Ascending aorta (tissue), 2 donors: ENCODE results near the gene COMMD7. TPM values are rescaled to one million over a fixed set of nuclear protein-coding genes. Genes with fewer than 3 reads are reported as not detected.

Experiments used
- DNase-seq, 2 donors: peaks; one replicate each; pipeline ENCODE4 v3.0.0-alpha.2; 2019; ENCODE audit warnings: low spot score in 2 of 2
- H3K27ac ChIP-seq, 2 donors: fragments of 200-600 bp; sonication (generic); one replicate each; pipeline ENCODE4 v1.5.1; 2016 to 2017; ENCODE audit warnings: mild to moderate bottlenecking in 1 of 2
- H3K27me3 ChIP-seq: fragments of 200-600 bp; sonication (generic); one replicate; pipeline ENCODE4 v1.5.1; 2017
- H3K36me3 ChIP-seq, 2 donors: fragments of 200-600 bp; sonication (generic); one replicate each; pipeline ENCODE4 v1.5.1; 2016
- H3K4me1 ChIP-seq, 2 donors: fragments of 200-600 bp; sonication (generic); one replicate each; pipeline ENCODE4 v1.5.1; 2016 to 2017; ENCODE audit warnings: mild to moderate bottlenecking in 1 of 2
- H3K4me3 ChIP-seq, 2 donors: fragments of 200-600 bp; sonication (generic); one replicate each; pipeline ENCODE4 v1.5.1; 2016 to 2017; ENCODE audit warnings: mild to moderate bottlenecking in 1 of 2
- H3K9me3 ChIP-seq, 2 donors: fragments of 200-600 bp; sonication (generic); one replicate each; pipeline ENCODE4 v1.5.1; 2016
- CTCF ChIP-seq, 3 experiments: fragments of 200-600 bp in 2 of 3; fragments of 450-650 bp in 1 of 3; sonication (generic) in 2 of 3; IDR thresholded peaks; one replicate each; pipeline ENCODE4 v1.5.1; 2016 to 2019; ENCODE audit warnings: antibody characterized with exemption in 3 of 3, mild to moderate bottlenecking in 1 of 3, moderate library complexity in 1 of 3
- intact Hi-C: fragments of 100-400 bp; cut with DNase I; formaldehyde crosslinking; loops from one replicate; pipeline ENCODE4 v1.15.1; 2023
- total RNA-seq: library from RNA; depleted of rRNA; stranded (reverse); fragments of >200 nt; gene quantifications from one replicate; pipeline ENCODE4 v1.1.0, GENCODE V29; 2016

Gene COMMD7
- total RNA-seq, 1 donor from 2014 or later = 90.3 TPM

GRCh38 chr20:32678948-32679347 lies 64.3 kb downstream of the COMMD7 start:
- no peak overlapping the region for H3K27ac ChIP-seq
- intact Hi-C loops = loop anchor here (5.0 kb wide), 1 partner anchor 98 kb away; no protein-coding TSS in a partner anchor
- no peak overlapping the region for H3K4me3 ChIP-seq
- no peak for TF ChIP-seq CTCF (IDR thresholded peaks at IDR 0.05)
- no peak for DNase-seq
- no peaks in the 10 kb centered on the region for H3K4me1 ChIP-seq
- H3K27me3 ChIP-seq = no peaks in the 10 kb centered on the region
- no peaks in the 10 kb centered on the region for H3K36me3 ChIP-seq
- H3K9me3 ChIP-seq = no peaks in the 10 kb centered on the region

GRCh38 chr20:32675223-32675975 lies 67.9 kb downstream of the COMMD7 start:
- no peak for TF ChIP-seq CTCF (IDR thresholded peaks at IDR 0.05)
- Histone ChIP-seq H3K36me3 (no peaks in the 10 kb centered on the region), H3K27me3 (no peaks in the 10 kb centered on the region), H3K4me1 (no peaks in the 10 kb centered on the region), H3K9me3 (no peaks in the 10 kb centered on the region), H3K27ac (no peak overlapping the region), H3K4me3 (no peak overlapping the region)
- intact Hi-C loops = loop anchor here (5.0 kb wide), 1 partner anchor 102 kb away; no protein-coding TSS in a partner anchor
- no peak for DNase-seq

GRCh38 chr20:32674362-32674789 lies 68.9 kb downstream of the COMMD7 start:
- no peaks in the 10 kb centered on the region for H3K36me3 ChIP-seq
- intact Hi-C loops = no loop called here
- H3K4me1 ChIP-seq = no peaks in the 10 kb centered on the region
- DNase-seq = no peak
- H3K4me3 ChIP-seq = no peak overlapping the region
- no peak overlapping the region for H3K27ac ChIP-seq
- TF ChIP-seq CTCF (IDR thresholded peaks at IDR 0.05) = peak; percentile 25 to 45 (median 35)
- H3K27me3 ChIP-seq = no peaks in the 10 kb centered on the region
- H3K9me3 ChIP-seq = no peaks in the 10 kb centered on the region

- H3K27me3 ChIP-seq = no peaks in the 10 kb centered on the region
- no peak for DNase-seq
- no peaks in the 10 kb centered on the region for H3K4me1 ChIP-seq
- TF ChIP-seq CTCF (IDR thresholded peaks at IDR 0.05) = no peak
- H3K36me3 ChIP-seq = no peaks in the 10 kb centered on the region
- H3K4me3 ChIP-seq = no peak overlapping the region
- intact Hi-C loops = no loop called here
- H3K9me3 ChIP-seq = no peaks in the 10 kb centered on the region
- no peak overlapping the region for H3K27ac ChIP-seq
Measured at GRCh38 chr20:32672982-32673851, 70.0 kb downstream of the COMMD7 start.

- intact Hi-C loops = no loop called here
- H3K36me3 ChIP-seq = no peaks in the 10 kb centered on the region
- no peak for DNase-seq
- no peak overlapping the region for H3K27ac ChIP-seq
- no peak overlapping the region for H3K4me3 ChIP-seq
- H3K9me3 ChIP-seq = no peaks in the 10 kb centered on the region
- H3K4me1 ChIP-seq = no peaks in the 10 kb centered on the region
- H3K27me3 ChIP-seq = no peaks in the 10 kb centered on the region
- no peak for TF ChIP-seq CTCF (IDR thresholded peaks at IDR 0.05)
Measured at GRCh38 chr20:32672394-32672981, 70.8 kb downstream of the COMMD7 start.
